GM19351 (cell line): ENCODE data around the gene AP5Z1.
"Not testable (repeated sequence)": the region's sequence is repeated elsewhere in the genome, so short reads cannot be mapped to it uniquely, and the experiment has no call there.

Experiments
- ATAC-seq: cut with Tn5 transposase; IDR thresholded peaks from one replicate; pipeline ENCODE4 v1.9.1; 2021; ENCODE audit warnings: mild to moderate bottlenecking, moderate library complexity; ENCODE audit not compliant: unreplicated experiment

The AP5Z1 gene

GRCh38 chr7:4800926-4801838 lies 25.8 kb downstream of the AP5Z1 start:
- ATAC-seq, result no peak

- no peak for ATAC-seq
Measured at GRCh38 chr7:4801839-4802231, 26.4 kb downstream of the AP5Z1 start.

- not testable (repeated sequence) for ATAC-seq
Measured at GRCh38 chr7:4802577-4802976, 27.2 kb downstream of the AP5Z1 start.

- ATAC-seq, result no peak
Measured at GRCh38 chr7:4803397-4804241, 28.2 kb downstream of the AP5Z1 start.

- ATAC-seq, result no peak
Measured at GRCh38 chr7:4805110-4805983, 29.9 kb downstream of the AP5Z1 start.

- ATAC-seq, result no peak
Measured at GRCh38 chr7:4805984-4806300, 30.5 kb downstream of the AP5Z1 start.

GRCh38 chr7:4806983-4807597 lies 31.7 kb downstream of the AP5Z1 start:
- no peak for ATAC-seq

GRCh38 chr7:4807598-4808016 lies 32.2 kb downstream of the AP5Z1 start:
- ATAC-seq, result no peak

GRCh38 chr7:4808026-4808425 lies 32.6 kb downstream of the AP5Z1 start:
- no peak for ATAC-seq

- ATAC-seq, result no peak
Measured at GRCh38 chr7:4808565-4808964, 33.1 kb downstream of the AP5Z1 start.

- no peak for ATAC-seq
Measured at GRCh38 chr7:4809091-4809591, 33.7 kb downstream of the AP5Z1 start.

- no peak for ATAC-seq
Measured at GRCh38 chr7:4809666-4810065, 34.2 kb downstream of the AP5Z1 start.

- no peak for ATAC-seq
Measured at GRCh38 chr7:4814433-4814832, 39.0 kb downstream of the AP5Z1 start.

GRCh38 chr7:4815121-4815520 lies 39.7 kb downstream of the AP5Z1 start:
- no peak for ATAC-seq

GRCh38 chr7:4815609-4816418 lies 40.4 kb downstream of the AP5Z1 start:
- no peak for ATAC-seq

GRCh38 chr7:4816419-4817080 lies 41.1 kb downstream of the AP5Z1 start:
- no peak for ATAC-seq

GRCh38 chr7:4817178-4817901 lies 41.9 kb downstream of the AP5Z1 start:
- no peak for ATAC-seq

GRCh38 chr7:4818000-4818794 lies 42.8 kb downstream of the AP5Z1 start:
- ATAC-seq, result no peak
